Osteoblast (primary cell): Measurements from ENCODE around the gene SOCS7. TPM values are rescaled to one million over a fixed set of nuclear protein-coding genes. Genes with fewer than 3 reads are reported as not detected.

Source experiments
- DNase-seq: peaks from one replicate; pipeline ENCODE4 v3.0.0; 2011; ENCODE audit warnings: low spot score, mixed read lengths; ENCODE audit not compliant: insufficient read length; ENCODE audit errors: missing footprints
- H2AFZ ChIP-seq: 2 replicates; pipeline ENCODE4 v1.6.0; 2011; ENCODE audit warnings: mild to moderate bottlenecking, low read length
- H3K27ac ChIP-seq: 2 replicates; pipeline ENCODE4 v1.5.1; 2011; ENCODE audit warnings: mild to moderate bottlenecking, low read depth, low read length, moderate library complexity
- H3K27me3 ChIP-seq: 2 replicates; pipeline ENCODE4 v1.6.0; 2012; ENCODE audit warnings: mild to moderate bottlenecking, control low read depth, inconsistent platforms, low read length, moderate library complexity; ENCODE audit not compliant: insufficient read depth
- H3K36me3 ChIP-seq: 2 replicates; pipeline ENCODE4 v1.5.1; 2011; ENCODE audit warnings: mild to moderate bottlenecking, low read length, control low read depth, moderate library complexity; ENCODE audit not compliant: insufficient read depth
- H3K4me1 ChIP-seq: 2 replicates; pipeline ENCODE4 v1.5.1; 2011; ENCODE audit warnings: mild to moderate bottlenecking, low read length, control low read depth, moderate library complexity; ENCODE audit not compliant: insufficient read depth
- H3K4me2 ChIP-seq: 2 replicates; pipeline ENCODE4 v1.6.0; 2011; ENCODE audit warnings: mild to moderate bottlenecking, low read length; ENCODE audit not compliant: insufficient read depth
- H3K4me3 ChIP-seq: fragments of 200-600 bp; sonication (generic); 3 replicates; pipeline ENCODE4 v1.5.1; 2012; ENCODE audit warnings: mild to moderate bottlenecking, low read length, inconsistent platforms; ENCODE audit not compliant: insufficient read depth
- H3K79me2 ChIP-seq: 2 replicates; pipeline ENCODE4 v1.6.0; 2012; ENCODE audit warnings: mild to moderate bottlenecking, low read length, control low read depth, inconsistent platforms; ENCODE audit not compliant: insufficient read depth
- H3K9me3 ChIP-seq: 2 replicates; pipeline ENCODE4 v1.5.1; 2011; ENCODE audit warnings: low read depth, low read length, control low read depth
- H4K20me1 ChIP-seq: 2 replicates; pipeline ENCODE4 v1.6.0; 2012; ENCODE audit warnings: mild to moderate bottlenecking, low read length, control low read depth; ENCODE audit not compliant: insufficient read depth
- CTCF ChIP-seq: IDR thresholded peaks from 2 replicates; pipeline ENCODE4 v1.5.1; 2011; ENCODE audit warnings: mild to moderate bottlenecking, low read depth, low read length, moderate library complexity; ENCODE audit errors: extremely low read depth
- total RNA-seq: library from RNA; depleted of rRNA; stranded (reverse); fragments of >200 nt; gene quantifications from 2 replicates; pipeline ENCODE4 v1.2.3, GENCODE V29; 2012

SOCS7 gene
- total RNA-seq, 1 donor: 16.3 TPM

- peak overlapping the region; percentile 91 for H3K4me3 ChIP-seq
- H3K9me3 ChIP-seq: no peaks in the 10 kb centered on the region
- peak overlapping the region; percentile 72 for H3K4me2 ChIP-seq
- peaks cover 30% of the 10 kb centered on the region for H3K4me1 ChIP-seq
- H3K27ac ChIP-seq: peak overlapping the region; percentile 57
- no peak for TF ChIP-seq CTCF
- H3K27me3 ChIP-seq: no peaks in the 10 kb centered on the region
- no peaks in the 10 kb centered on the region for H3K36me3 ChIP-seq
- peaks cover 68% of the 10 kb centered on the region for H3K79me2 ChIP-seq
- H2AFZ ChIP-seq: peak overlapping the region; percentile 43
- peak; percentile 96 for DNase-seq
- peaks cover 41% of the 10 kb centered on the region for H4K20me1 ChIP-seq
Observed at GRCh38 chr17:38428643-38429371, 77.2 kb downstream of the SOCS7 start.

- peaks cover 76% of the 10 kb centered on the region for H3K79me2 ChIP-seq
- peak; percentile 85 for DNase-seq
- H3K27me3 ChIP-seq: no peaks in the 10 kb centered on the region
- H2AFZ ChIP-seq: no peak overlapping the region
- H3K9me3 ChIP-seq: no peaks in the 10 kb centered on the region
- peaks cover 49% of the 10 kb centered on the region for H4K20me1 ChIP-seq
- H3K27ac ChIP-seq: peak overlapping the region; percentile 57
- H3K36me3 ChIP-seq: peaks cover 3% of the 10 kb centered on the region
- H3K4me1 ChIP-seq: peaks cover 30% of the 10 kb centered on the region
- H3K4me2 ChIP-seq: peak overlapping the region; percentile 72
- no peak for TF ChIP-seq CTCF
- H3K4me3 ChIP-seq: peak overlapping the region; percentile 91
Observed at GRCh38 chr17:38429476-38430100, 77.9 kb downstream of the SOCS7 start.

- Histone ChIP-seq H3K4me2 (peak overlapping the region; percentile 72), H3K9me3 (no peaks in the 10 kb centered on the region), H3K27me3 (no peaks in the 10 kb centered on the region), H3K79me2 (peaks cover 84% of the 10 kb centered on the region), H3K4me3 (peak overlapping the region; percentile 91), H3K27ac (peak overlapping the region; percentile 0), H3K4me1 (peaks cover 30% of the 10 kb centered on the region), H2AFZ (no peak overlapping the region), H3K36me3 (peaks cover 3% of the 10 kb centered on the region), H4K20me1 (peaks cover 56% of the 10 kb centered on the region)
- no peak for TF ChIP-seq CTCF
- DNase-seq: peak; percentile 94
Observed at GRCh38 chr17:38430316-38430715, 78.7 kb downstream of the SOCS7 start.

- no peaks in the 10 kb centered on the region for H3K27me3 ChIP-seq
- peaks cover 89% of the 10 kb centered on the region for H3K79me2 ChIP-seq
- TF ChIP-seq CTCF: no peak
- no peaks in the 10 kb centered on the region for H3K9me3 ChIP-seq
- no peak overlapping the region for H3K27ac ChIP-seq
- H4K20me1 ChIP-seq: peaks cover 59% of the 10 kb centered on the region
- no peak for DNase-seq
- H2AFZ ChIP-seq: no peak overlapping the region
- peak overlapping the region; percentile 72 for H3K4me2 ChIP-seq
- H3K36me3 ChIP-seq: peaks cover 3% of the 10 kb centered on the region
- no peak overlapping the region for H3K4me3 ChIP-seq
- H3K4me1 ChIP-seq: peaks cover 30% of the 10 kb centered on the region
Observed at GRCh38 chr17:38430822-38431221, 79.2 kb downstream of the SOCS7 start.
